ENCODE measurements around the gene CTBP1.

GRCh38 chr4:1217366-1217765 is 31.6 kb downstream of the CTBP1 start:
- TF ChIP-seq, protein P1, sequence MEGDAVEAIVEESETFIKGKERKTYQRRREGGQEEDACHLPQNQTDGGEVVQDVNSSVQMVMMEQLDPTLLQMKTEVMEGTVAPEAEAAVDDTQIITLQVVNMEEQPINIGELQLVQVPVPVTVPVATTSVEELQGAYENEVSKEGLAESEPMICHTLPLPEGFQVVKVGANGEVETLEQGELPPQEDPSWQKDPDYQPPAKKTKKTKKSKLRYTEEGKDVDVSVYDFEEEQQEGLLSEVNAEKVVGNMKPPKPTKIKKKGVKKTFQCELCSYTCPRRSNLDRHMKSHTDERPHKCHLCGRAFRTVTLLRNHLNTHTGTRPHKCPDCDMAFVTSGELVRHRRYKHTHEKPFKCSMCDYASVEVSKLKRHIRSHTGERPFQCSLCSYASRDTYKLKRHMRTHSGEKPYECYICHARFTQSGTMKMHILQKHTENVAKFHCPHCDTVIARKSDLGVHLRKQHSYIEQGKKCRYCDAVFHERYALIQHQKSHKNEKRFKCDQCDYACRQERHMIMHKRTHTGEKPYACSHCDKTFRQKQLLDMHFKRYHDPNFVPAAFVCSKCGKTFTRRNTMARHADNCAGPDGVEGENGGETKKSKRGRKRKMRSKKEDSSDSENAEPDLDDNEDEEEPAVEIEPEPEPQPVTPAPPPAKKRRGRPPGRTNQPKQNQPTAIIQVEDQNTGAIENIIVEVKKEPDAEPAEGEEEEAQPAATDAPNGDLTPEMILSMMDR (IDR thresholded peaks at IDR 0.05; ENCODE audit: insufficient read depth, low read length): no peak
- TF ChIP-seq SPI1 (IDR thresholded peaks at IDR 0.05; ENCODE audit: borderline replicate concordance, low read depth): no peak
- TF ChIP-seq GABPA (IDR thresholded peaks at IDR 0.05; ENCODE audit: low read depth): no peak
